Karpas-422 (cell line): ENCODE data around the gene DMAC2L. TPM values are rescaled to one million over a fixed set of nuclear protein-coding genes. Genes with fewer than 3 reads are reported as not detected.

Source experiments
- DNase-seq: peaks from one replicate; pipeline ENCODE4 v3.0.0-alpha.2; 2015
- H2AFZ ChIP-seq: fragments of 200-600 bp; sonication (generic); 2 replicates; pipeline ENCODE4 v1.6.1; 2014; ENCODE audit warnings: antibody characterized with exemption, low read length, mixed read lengths
- H3K27ac ChIP-seq: fragments of 200-600 bp; sonication (generic); 2 replicates; pipeline ENCODE4 v1.5.1; 2014; ENCODE audit warnings: mild to moderate bottlenecking, low read length, moderate library complexity
- H3K27me3 ChIP-seq: fragments of 200-600 bp; sonication (generic); 2 replicates; pipeline ENCODE4 v1.6.1; 2014; ENCODE audit warnings: low read length, mixed read lengths
- H3K36me3 ChIP-seq: fragments of 200-600 bp; sonication (generic); 2 replicates; pipeline ENCODE4 v1.6.1; 2014; ENCODE audit warnings: low read length, mixed read lengths; ENCODE audit not compliant: insufficient read depth
- H3K4me1 ChIP-seq: fragments of 200-600 bp; sonication (generic); 2 replicates; pipeline ENCODE4 v1.6.1; 2014; ENCODE audit warnings: mild to moderate bottlenecking, low read length, mixed read lengths
- H3K4me2 ChIP-seq: fragments of 200-600 bp; sonication (generic); 2 replicates; pipeline ENCODE4 v1.6.1; 2014; ENCODE audit warnings: low read length, low read depth, mild to moderate bottlenecking; ENCODE audit not compliant: poor library complexity, severe bottlenecking
- H3K4me3 ChIP-seq: fragments of 200-600 bp; sonication (generic); 2 replicates; pipeline ENCODE4 v1.5.1; 2014; ENCODE audit warnings: mild to moderate bottlenecking, antibody characterized with exemption, low read length, mixed read lengths
- H3K79me2 ChIP-seq: fragments of 200-600 bp; sonication (generic); 2 replicates; pipeline ENCODE4 v1.6.1; 2014; ENCODE audit warnings: mild to moderate bottlenecking, low read length, mixed read lengths
- H3K9ac ChIP-seq: fragments of 200-600 bp; sonication (generic); 2 replicates; pipeline ENCODE4 v1.6.0; 2014; ENCODE audit warnings: low read length
- H3K9me2 ChIP-seq: fragments of 200-600 bp; sonication (generic), shearing (Covaris generic); replicated peaks from 2 replicates; pipeline ENCODE4 v1.6.0; 2014; ENCODE audit warnings: mild to moderate bottlenecking, low read length, moderate library complexity; ENCODE audit not compliant: insufficient read depth
- H3K9me3 ChIP-seq: fragments of 300-700, 200-600 bp; sonication (generic); 2 replicates; pipeline ENCODE4 v1.6.1; 2014; ENCODE audit warnings: low read length, mixed read lengths
- H4K20me1 ChIP-seq: fragments of 200-600 bp; sonication (generic); 2 replicates; pipeline ENCODE4 v1.6.1; 2014; ENCODE audit warnings: mild to moderate bottlenecking, antibody characterized with exemption, low read length, low read depth; ENCODE audit not compliant: insufficient read depth
- small RNA-seq: library from RNA; depleted of rRNA; stranded (forward); fragments of <200 nt; gene quantifications from one replicate; pipeline ENCODE3, GENCODE V24; 2014
- total RNA-seq: library from RNA; depleted of rRNA; stranded (reverse); fragments of >200 nt; shearing (Covaris generic); gene quantifications from 2 replicates; pipeline ENCODE4 v1.2.3, GENCODE V29; 2014; ENCODE audit warnings: low replicate concordance; rRNA removed

Gene DMAC2L
- total RNA-seq, 1 experiment from 2014 or later = 38.6 TPM

GRCh38 chr14:50371546-50371945 is 59.4 kb downstream of the DMAC2L start:
- Histone ChIP-seq H3K4me3 (no peak overlapping the region), H3K36me3 (no peaks in the 10 kb centered on the region), H3K4me2 (no peak overlapping the region), H3K27me3 (no peaks in the 10 kb centered on the region), H3K4me1 (no peaks in the 10 kb centered on the region; the same call in 1 of the 2 replicates), H3K9me2 (no peaks in the 10 kb centered on the region), H3K27ac (no peak overlapping the region), H4K20me1 (no peaks in the 10 kb centered on the region), H3K9me3 (no peaks in the 10 kb centered on the region), H3K9ac (no peak overlapping the region), H3K79me2 (no peaks in the 10 kb centered on the region), H2AFZ (no peak overlapping the region)
- no peak for DNase-seq

GRCh38 chr14:50373959-50374358 is 61.8 kb downstream of the DMAC2L start:
- Histone ChIP-seq H3K9me2 (no peaks in the 10 kb centered on the region), H3K4me1 (no peaks in the 10 kb centered on the region; the same call in 1 of the 2 replicates), H2AFZ (no peak overlapping the region), H3K4me2 (no peak overlapping the region), H3K9ac (no peak overlapping the region), H3K9me3 (no peaks in the 10 kb centered on the region), H3K27me3 (no peaks in the 10 kb centered on the region), H3K36me3 (no peaks in the 10 kb centered on the region), H3K4me3 (no peak overlapping the region), H3K79me2 (no peaks in the 10 kb centered on the region), H3K27ac (no peak overlapping the region), H4K20me1 (no peaks in the 10 kb centered on the region)
- no peak for DNase-seq

GRCh38 chr14:50375760-50376159 is 63.6 kb downstream of the DMAC2L start:
- H2AFZ ChIP-seq = no peak overlapping the region
- DNase-seq = no peak
- H3K4me1 ChIP-seq = no peaks in the 10 kb centered on the region; the same call in 1 of the 2 replicates
- H3K79me2 ChIP-seq = no peaks in the 10 kb centered on the region
- no peak overlapping the region for H3K4me3 ChIP-seq
- no peaks in the 10 kb centered on the region for H3K36me3 ChIP-seq
- no peaks in the 10 kb centered on the region for H3K9me2 ChIP-seq
- H3K9me3 ChIP-seq = no peaks in the 10 kb centered on the region
- H3K4me2 ChIP-seq = no peak overlapping the region
- no peaks in the 10 kb centered on the region for H3K27me3 ChIP-seq
- no peak overlapping the region for H3K9ac ChIP-seq
- H4K20me1 ChIP-seq = no peaks in the 10 kb centered on the region
- H3K27ac ChIP-seq = no peak overlapping the region

Small RNA genes within 50 kb of the gene (small RNA-seq; reads per million reads assigned to genes)
- 0.36 reads per million for gene MIR4504

Other genes with a start within 250 kb of the DMAC2L start
- gene VCPKMT, start 195.8 kb upstream of the DMAC2L start, total RNA-seq = 8.7 and 25.6 TPM in 2 replicates
- 49.9 and 84.1 TPM in 2 replicates for gene SOS2, start 80.7 kb upstream of the DMAC2L start, total RNA-seq
- 32.9 and 42.7 TPM in 2 replicates for gene L2HGDH, start 95 bp upstream of the DMAC2L start, total RNA-seq
- gene CDKL1, start 84.6 kb downstream of the DMAC2L start, total RNA-seq = 5.9 and 12.4 TPM in 2 replicates
- gene MAP4K5, start 220.2 kb downstream of the DMAC2L start, total RNA-seq = 73.5 and 127 TPM in 2 replicates
- gene ATL1, start 247.8 kb downstream of the DMAC2L start, total RNA-seq = 0.18 and 3.3 TPM in 2 replicates